GM21447 (cell line): ENCODE measurements around the gene HUS1.
"Not testable (repeated sequence)": the region's sequence is repeated elsewhere in the genome, so short reads cannot be mapped to it uniquely, and the experiment has no call there.

ENCODE experiments used
- ATAC-seq: cut with Tn5 transposase; IDR thresholded peaks from one replicate; pipeline ENCODE4 v1.9.1; 2021; ENCODE audit not compliant: unreplicated experiment

The HUS1 gene

DNA sequence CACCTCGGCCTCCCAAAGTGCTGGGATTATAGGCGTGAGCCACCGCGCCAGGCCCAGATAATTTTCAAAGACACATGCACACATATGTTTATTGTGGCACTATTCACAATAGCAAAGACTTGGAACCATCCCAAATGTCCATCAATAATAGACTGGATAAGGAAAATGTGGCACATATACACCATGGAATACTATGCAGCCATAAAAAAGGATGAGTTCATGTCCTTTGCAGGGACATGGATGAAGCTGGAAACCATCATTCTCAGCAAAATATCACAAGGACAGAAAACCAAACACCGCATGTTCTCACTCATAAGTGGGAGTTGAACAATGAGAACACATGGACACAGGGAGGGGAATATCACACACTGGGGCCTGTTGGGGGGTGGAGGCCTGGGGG lies 1.2 kb upstream of the HUS1 start:
- ATAC-seq: not testable (repeated sequence)

DNA sequence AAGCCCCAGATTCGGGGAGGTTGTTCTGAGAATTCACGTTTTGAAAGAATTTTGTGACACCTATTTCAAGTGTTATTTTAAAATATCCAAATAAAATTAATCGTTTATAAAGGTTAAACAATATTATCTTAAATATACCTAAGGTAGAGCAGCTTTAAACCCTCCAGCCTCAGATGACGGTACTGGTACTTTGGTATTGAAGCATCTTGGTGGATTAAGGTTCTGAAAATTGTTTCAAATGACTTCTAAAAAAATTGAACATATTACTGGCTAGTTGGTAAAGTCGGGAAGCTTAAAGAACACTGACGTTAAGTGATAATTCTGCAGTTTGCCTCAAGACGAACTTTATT lies 392 bp upstream of the HUS1 start:
- ATAC-seq: no peak

DNA sequence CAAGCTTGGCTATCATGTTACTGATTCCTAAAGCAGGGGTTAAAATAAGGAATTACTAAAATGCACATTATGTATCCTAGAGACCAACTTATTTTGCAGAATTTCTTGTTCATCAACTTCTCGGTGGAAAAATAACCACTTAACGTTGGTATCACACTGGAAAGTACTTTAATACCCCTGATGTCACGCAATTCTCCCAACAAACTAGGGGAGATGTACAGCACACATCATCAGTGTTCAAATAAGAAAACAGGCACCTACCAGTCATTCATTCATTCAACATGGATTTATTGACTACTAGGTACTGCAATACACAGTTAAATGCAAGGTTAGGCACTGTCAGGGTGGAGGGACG lies 648 bp downstream of the HUS1 start:
- no peak for ATAC-seq

DNA sequence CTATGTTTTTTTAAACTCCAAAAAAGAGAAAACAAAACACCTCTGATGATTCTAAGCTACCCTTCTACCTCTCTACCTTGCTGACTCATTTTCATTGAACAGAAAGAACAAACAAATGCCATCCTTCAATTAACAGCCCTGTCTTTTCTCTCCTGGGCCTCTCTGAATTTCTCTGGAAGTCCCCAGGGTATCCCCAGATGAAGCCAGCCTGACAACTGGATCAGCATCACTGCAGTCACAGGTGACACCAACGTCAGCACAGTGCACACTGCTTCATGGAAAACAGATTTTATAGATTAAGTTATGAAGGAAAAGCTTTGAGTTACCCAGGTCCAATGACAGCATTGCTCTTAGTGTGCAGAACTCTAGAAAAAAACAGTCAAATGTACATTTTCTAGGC lies 5.7 kb downstream of the HUS1 start:
- no peak for ATAC-seq

DNA sequence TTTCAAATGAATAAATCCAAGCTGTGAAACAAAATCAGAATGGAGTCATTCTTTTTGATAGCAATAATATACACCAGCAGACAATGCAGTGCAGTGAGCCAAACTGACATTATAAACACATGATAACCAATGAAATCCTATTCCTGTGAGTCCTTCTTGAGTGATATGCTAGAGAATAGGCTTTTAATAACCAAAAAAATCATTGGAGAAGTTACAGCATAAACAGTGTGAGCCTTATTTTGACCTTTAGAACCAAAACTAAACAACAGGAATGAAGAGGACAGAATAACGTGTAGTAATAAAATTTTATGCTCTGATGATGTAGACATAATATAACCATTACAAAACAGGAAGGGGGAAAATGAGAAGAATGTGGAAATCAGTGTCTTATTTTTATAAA lies 8.7 kb downstream of the HUS1 start:
- ATAC-seq: no peak

DNA sequence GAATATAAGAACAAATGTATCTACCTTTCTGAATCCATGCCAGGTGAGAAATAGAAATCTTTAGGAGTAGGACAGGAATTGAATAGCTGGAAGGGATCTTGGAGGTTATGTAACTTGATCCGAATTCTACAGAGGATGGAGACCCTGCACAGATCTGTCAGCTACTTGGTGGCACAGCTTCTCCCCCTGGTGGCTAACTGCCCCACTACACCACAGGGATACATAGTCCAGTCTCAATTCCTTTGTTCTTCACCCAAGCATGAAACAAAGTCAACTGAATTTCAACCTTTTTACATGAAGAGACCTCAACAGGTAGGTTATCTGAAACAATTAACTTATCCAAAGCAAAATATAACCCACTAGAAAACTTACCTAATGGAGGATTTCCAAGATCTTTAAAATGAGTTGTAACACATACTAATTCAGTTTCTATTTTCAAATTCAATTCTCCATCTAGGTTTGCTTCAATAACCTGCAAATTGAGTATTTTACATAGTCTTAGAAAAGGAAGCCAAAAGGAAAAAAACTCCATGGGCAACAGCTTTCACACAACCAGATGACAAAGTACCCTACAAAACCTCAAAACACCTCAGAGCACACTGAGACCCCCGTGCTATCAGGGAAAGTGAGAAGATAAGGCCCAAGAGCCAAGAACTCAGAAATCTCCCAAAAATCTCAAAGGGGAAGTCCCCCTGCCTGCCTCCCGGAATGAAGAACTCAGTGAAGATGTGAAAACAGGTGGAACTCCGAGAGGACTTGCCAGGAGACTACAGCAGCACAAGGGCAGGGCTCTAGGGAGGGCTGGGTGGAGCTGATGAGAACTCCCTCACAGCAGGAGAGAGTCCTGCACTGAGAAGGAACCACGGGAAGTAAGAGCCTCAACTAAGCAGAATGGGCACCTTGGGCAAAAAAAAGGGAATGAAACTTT lies 10.3 kb downstream of the HUS1 start:
- ATAC-seq: peak; percentile 68

DNA sequence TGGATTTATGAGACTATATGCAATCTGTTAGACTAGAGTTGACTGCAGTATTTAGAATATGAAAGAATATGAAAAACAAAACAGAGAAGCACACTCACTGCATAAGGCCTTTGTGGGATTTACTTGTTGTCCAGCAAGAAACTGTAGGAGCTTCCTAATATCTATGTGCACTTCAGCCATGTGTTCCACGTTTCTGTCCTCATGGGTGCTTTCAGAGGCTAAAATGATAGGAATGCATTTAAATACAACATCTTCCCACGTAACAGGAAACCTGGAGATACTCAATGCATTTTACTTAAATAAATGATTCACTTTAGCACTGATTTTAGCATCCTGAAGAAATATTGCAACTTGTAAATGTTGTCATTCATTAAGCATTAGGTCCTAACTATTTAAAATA lies 11.7 kb downstream of the HUS1 start:
- no peak for ATAC-seq

DNA sequence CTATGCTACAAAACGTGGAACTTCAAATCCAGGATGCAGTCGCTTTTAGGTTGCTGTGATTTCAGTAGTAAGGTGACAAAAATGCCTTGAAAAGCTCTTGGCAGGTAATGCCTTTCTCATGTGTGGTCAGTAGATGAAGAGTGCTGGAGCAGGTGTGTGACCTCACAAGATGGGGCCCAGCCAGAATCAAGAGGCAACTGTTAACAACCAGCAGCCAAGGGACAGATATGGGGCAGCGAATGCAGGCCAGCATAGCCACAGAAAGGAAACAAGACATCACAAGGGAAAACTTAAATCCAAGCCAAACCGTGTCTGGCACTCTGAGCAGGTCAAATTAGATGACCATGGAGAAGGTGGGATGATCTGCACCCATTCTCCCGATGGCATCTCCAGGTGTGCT lies 12.3 kb downstream of the HUS1 start:
- ATAC-seq: no peak

DNA sequence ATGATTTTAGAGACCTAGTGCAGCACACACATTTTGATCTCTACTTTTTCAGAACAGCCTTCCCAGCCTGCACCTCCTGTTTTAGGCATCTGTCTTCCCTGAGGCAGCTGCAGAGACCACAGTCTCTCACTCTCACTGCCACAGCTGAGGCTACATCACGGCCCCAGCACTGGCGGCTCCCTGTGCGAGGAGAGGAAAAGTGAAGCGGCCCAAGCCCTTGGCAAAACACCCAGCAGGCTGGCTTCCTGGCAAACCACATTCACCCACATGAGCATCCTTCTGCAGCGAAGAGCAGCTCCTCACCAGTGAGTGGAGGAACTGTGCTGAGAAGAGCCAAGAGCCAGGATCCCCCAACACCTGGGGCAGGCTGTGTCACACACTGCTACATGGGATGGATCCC lies 14.0 kb downstream of the HUS1 start:
- no peak for ATAC-seq

DNA sequence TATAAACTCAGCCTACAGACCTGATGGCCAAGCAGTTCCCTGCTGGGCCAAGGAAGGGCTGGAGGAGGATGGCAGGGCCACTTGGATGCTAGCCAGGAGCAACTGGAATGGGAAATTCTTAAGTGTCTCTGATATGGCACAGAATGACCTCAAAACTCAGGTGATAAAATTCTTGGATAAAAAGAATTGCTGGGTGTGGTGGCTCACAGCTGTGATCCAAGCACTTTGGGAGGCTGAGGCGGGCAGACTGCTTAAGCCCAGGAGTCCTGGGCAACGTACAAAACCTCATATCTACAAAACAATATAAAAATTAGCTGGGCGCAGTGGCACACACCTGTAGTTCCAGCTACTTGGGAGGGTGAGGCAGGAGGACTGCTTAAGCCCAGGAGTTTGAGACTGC lies 17.2 kb downstream of the HUS1 start:
- ATAC-seq: no peak

DNA sequence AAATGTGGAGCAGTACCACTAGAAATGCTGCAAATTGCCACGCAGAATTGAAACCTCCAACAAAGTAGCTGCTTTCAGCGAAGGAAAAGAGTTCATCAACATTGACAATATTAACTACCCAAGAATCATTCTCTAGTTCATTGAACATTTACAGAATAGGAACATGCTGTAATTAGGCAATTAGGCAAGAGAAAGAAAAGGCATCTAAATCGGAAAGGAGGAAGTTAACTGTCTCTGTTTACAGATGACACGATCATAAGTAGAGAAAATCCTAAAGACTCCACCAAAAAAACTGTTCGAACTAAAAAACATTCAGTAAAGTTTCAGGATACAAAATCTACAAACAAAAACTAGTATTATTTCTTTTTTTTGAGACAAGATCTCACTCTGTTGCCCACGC lies 22.3 kb downstream of the HUS1 start:
- no peak for ATAC-seq

DNA sequence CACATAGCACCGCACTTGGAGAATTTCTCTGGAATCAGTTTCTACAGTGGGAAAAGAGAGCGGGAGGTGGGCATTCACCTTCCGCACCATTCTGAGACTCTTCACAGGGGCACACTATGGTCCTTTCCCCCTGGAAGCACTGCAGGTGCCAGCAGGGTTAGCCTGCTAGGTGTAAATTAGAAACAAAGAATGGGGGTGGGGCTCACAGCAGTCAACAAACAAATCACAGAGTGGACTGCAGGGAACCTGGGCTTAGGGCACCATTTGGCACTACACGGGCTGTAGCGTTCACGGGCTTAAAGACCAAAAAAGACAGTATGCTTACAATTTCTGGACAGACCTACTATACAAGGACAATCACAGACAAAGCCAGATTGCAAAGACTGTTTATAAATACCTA lies 23.2 kb downstream of the HUS1 start:
- no peak for ATAC-seq

DNA sequence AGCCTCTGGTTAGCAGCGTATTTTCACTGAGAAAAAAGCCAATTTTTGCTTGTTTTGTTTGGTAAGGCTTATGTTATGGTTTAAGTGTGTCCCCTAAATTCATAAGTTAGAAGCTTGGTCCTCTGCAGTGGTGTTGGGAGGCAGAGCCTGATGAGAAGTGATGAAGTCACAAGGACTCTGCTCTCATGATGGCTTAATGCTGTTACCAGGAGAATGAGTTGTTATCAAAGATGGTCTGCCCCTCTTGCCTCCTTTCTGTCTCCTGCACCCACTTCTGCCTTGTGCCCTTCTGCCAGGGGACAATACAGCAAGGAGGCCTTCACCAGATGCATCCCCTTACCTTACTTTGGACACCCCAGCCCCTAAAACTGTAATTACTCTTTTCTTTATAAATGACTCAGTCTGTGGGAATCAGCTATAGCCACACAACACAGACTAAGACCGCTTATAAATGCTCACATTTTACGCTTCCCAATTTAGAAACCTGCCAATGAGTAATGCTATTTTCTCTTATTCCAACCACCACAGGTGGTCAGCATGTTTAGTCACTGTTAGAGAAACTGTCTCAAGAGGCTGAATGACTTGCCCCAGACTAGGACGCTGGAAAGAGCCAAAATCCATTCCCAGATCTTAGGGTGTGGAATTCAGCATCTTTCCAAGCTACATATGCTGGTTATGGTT lies 25.0 kb downstream of the HUS1 start:
- peak; percentile 52 for ATAC-seq

DNA sequence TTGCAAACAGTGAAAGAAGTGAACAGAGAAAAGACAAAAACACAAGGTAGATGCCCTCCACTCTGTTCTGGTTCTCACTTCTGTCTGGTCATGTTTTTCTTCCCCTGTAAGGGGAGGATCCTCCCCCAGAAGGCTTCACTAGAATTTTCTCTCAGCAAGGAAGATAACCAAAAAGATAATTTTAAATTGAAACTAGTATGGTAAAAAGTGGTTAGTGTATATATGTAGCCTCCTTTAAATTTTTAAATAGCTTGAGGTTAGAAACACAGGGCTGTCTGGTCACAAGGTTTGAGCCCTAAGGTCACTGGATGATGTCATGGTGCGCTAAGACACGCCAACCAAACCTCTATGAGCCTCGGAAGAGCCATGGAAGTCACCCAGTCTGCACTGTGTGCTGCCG lies 25.6 kb downstream of the HUS1 start:
- ATAC-seq: peak; percentile 46

DNA sequence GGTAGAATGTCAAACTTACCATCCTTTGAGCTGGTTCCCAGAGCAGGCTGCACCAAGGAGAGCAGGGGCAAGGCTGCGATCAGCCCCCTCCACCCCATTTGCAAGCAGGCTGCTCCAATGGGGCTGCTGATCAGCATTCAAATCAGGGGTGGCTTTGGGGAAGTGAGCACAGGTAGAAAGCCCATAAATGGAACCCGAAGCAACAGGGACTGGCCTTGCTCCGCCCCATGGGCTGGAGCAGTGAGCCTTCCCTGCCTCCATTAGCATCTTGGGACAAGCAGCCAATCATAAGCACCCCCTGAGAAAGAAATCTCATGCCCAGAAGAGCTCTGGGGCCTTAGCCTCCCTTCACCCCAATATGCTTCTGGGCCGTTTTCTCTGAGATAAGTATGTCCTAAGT lies 27.2 kb downstream of the HUS1 start:
- no peak for ATAC-seq

DNA sequence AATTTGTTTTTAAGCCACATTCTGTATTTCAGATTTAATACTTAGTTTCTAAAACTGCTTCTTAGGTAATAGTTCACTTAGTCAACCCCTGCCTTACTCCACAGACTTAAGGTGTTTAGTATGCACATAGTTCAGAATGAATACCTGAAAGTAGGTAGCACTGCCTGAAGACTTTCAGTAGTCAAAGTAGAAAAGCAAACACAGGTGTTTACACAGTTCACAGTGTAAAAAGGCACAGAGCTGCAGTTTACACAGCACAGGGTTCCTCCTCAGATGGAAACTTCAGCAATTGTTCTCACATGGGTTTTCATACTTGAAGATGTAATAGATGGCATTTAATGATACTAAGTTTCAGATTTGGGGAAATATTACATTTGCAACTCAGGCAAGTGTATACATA lies 28.0 kb downstream of the HUS1 start:
- ATAC-seq: no peak

DNA sequence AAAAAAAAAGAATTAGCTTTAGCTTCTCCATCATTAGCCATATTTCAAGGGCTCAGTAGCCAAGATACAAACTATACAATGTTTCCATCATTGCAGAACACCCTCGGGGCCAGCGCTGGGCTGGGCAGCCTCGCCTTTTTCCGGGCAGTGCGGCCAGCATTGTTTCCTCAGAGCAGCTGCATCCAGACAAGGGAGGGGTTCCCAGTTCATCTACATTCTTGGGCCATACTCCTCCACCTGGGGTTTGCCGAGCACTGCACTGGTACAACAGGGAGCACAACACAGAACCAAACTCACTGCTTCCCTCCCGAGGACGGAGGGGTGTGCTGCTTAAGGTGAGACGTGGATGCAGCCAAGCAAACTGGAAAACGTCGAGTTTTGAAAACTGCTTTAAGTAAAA lies 28.7 kb downstream of the HUS1 start:
- no peak for ATAC-seq

DNA sequence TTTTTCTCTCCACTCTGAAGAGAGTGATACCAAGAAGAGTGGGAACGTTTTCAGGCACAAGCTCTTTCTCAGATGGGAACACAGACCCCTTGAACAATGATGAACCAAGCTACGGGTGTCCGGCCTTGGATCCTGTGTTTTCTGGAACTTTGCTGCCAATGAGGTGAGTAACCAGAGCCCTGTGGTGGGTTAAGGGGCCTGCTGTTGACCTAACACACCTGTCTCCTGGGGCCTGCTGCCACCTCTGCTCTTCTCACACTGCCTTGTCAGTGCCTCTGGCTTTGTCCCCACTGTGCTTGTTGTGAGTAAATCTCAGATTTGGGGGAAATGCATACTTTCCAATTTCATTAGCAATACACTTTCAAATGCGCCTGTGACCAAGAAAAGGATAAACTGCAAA lies 29.7 kb downstream of the HUS1 start:
- no peak for ATAC-seq

DNA sequence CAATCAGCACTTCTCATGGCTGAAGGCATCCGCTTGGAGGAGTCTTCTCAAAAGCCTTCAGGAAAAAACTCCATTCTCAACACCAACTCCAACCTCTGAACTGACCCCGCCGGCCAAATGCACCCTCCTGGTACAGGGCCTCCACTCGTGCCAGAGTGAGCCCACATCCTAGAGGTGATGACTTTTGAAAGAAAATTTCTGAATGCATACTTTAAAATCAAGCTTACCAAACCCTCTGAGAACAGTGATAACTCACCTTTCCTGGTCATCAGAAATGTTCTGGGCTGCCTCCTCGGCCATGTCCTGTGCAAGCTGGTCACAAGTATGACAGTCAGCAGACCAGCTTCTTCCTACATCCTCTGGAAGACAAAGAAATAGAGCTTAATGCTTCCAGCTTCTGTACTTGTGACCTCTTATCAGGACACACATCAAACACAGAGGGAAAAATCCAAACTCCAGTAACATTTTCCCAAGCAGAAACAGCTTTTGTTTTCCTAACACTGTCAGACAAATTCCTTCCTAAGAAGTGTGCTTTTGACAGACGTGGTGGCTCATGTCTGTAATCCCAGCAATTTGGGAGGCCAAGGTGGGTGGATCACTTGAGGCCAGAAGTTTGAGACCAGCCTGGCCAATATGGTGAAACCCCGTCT lies 31.1 kb downstream of the HUS1 start, which contains the start of gene PKD1L1:
TSS of gene PKD1L1 (minus strand) at position 326 of the 650 bp plus-strand sequence. CDS start at position 300, 26 bp downstream.
- no peak for ATAC-seq

DNA sequence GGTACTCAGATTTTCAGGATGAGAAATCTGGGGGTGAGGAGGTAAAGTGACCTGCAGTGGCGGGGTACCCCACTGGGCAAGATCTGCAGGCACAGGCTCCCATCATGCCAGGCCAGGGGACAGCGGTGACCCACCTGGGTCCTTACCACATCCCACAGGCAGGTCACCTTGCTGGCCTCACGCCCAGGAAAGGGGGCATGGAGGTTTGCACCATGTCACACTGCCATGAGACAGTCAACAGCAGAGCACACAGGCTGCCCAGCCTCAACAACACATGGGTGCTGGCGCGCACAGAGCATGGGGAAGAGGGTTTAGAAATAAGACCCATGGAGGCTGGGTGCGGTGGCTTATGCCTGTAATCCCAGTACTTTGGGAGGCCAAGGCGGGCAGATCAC lies 32.1 kb downstream of the HUS1 start:
- no peak for ATAC-seq

DNA sequence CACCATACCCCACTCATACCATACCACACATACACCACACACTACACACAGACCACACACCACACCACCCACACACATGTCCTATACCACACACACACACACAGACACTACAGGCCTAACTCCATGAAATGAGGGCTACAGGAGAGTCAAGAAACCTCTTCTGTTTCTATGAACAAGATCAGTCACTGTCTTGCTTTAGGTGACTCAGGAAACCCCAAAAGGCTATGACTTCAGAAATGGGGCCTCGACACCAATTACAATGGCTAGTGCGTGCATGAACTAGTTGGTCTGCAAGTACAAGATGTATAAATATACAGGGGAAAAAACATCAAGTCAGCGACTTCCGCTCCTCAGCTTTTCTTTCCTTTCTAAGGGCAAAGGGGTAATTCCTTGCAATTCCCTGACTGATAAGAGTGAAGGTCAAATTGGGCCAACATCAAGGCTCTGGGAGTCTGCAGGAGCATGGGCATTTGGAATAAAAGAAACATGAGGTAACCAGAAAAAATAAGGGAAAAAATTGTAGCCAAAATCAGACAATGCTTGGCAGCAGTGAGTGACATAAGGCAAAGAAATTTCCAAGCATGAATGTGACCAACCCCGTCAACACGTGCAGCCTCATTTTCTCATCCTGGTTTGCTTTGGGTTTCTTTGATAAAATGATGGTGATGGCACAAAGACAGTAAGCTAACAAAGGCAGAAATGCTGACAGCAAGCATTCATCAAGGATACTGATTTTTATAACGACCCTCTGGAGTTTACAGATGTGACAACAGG lies 32.6 kb downstream of the HUS1 start:
- no peak for ATAC-seq
